Coronary artery (tissue), 2 donors: Measurements from ENCODE around the gene FRYL.

ENCODE experiments used
- DNase-seq: peaks from one replicate; pipeline ENCODE4 v3.0.0-alpha.2; 2017; ENCODE audit warnings: low spot score
- H3K27ac ChIP-seq, 2 donors: fragments of 200-600 bp; sonication (generic); one replicate each; pipeline ENCODE4 v1.5.1; 2016 to 2019
- H3K4me3 ChIP-seq: fragments of 200-600 bp; sonication (generic); 2 replicates; pipeline ENCODE4 v1.5.1; 2016; ENCODE audit warnings: mild to moderate bottlenecking, moderate library complexity
- TF ChIP-seq, protein P1 (sequence below): fragments of 200-600 bp; sonication (generic); IDR thresholded peaks from one replicate; pipeline ENCODE4 v1.5.1; 2019; ENCODE audit warnings: antibody characterized with exemption

FRYL gene

DNA sequence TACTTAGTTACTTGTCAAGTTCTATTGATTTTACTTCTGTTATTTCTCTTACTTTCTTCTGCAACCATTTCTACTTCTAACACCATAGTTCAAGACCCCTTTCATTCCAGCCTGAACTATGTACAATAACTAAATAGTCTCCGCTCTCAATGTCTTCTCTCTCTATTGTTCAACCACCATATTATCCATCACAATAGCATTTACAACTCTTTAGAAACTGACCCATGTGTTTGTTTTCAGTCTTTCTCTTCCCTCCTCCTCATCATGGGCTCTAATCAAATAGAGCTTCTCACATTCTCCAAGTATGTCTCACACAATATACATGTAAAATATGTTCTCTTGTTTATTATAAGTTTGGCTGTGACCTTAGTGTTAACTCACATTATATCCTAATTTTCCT, 146.4 kb downstream of the FRYL start:
- Histone ChIP-seq H3K27ac (no peak overlapping the region), H3K4me3 (no peak overlapping the region)
- TF ChIP-seq, protein P1, sequence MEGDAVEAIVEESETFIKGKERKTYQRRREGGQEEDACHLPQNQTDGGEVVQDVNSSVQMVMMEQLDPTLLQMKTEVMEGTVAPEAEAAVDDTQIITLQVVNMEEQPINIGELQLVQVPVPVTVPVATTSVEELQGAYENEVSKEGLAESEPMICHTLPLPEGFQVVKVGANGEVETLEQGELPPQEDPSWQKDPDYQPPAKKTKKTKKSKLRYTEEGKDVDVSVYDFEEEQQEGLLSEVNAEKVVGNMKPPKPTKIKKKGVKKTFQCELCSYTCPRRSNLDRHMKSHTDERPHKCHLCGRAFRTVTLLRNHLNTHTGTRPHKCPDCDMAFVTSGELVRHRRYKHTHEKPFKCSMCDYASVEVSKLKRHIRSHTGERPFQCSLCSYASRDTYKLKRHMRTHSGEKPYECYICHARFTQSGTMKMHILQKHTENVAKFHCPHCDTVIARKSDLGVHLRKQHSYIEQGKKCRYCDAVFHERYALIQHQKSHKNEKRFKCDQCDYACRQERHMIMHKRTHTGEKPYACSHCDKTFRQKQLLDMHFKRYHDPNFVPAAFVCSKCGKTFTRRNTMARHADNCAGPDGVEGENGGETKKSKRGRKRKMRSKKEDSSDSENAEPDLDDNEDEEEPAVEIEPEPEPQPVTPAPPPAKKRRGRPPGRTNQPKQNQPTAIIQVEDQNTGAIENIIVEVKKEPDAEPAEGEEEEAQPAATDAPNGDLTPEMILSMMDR, result no peak
- DNase-seq, result no peak

DNA sequence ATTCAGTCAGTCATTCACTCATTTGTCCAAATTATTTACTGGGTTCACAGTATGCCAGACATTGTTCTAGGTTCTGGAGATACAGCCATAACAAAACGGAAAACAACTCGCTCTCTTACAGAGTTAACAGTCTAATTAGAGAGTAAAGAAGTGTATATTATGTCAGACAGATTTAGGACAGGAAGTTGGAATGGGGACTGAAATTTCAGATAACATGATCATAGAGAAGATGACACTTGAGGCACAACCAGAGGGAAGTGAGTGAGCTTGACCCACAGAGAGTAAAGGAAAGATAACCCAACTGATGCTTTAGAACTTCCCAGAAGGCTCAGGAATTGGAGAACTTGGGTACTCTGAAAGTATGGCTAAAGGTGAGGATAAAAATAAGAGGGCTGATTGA, 150.6 kb downstream of the FRYL start:
- DNase-seq, result no peak
- Histone ChIP-seq H3K4me3 (no peak overlapping the region), H3K27ac (no peak overlapping the region)
- TF ChIP-seq, protein P1, result no peak

DNA sequence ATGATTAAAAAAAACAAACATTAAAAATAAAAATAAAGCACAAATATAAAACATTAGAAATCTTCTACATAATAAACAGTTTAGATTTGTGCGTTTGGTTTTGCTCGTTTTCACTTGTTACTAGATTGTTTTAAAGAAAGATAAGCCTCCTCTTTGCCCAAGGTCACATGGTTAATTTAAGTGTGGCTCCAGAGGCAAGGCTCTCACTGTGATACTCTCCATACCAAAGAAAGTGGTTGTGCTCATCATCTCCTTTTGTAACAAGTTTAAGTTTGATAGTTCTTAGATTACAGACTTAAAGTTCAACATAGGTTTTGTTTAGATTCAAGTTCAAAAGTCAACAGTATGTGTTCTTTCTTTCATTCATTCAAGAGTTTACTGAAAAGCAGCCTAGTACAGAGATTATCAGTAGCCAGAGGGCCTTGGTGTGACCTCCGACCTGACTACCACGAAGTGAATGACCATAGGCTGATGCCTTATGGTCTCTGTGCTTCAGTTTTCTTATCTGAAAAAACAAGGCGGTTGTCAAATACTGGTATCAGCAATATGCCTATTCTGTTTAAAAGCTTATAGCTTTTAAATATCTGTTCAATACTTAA, 156.8 kb downstream of the FRYL start:
- DNase-seq, result no peak
- Histone ChIP-seq H3K4me3 (no peak overlapping the region), H3K27ac (no peak overlapping the region)

DNA sequence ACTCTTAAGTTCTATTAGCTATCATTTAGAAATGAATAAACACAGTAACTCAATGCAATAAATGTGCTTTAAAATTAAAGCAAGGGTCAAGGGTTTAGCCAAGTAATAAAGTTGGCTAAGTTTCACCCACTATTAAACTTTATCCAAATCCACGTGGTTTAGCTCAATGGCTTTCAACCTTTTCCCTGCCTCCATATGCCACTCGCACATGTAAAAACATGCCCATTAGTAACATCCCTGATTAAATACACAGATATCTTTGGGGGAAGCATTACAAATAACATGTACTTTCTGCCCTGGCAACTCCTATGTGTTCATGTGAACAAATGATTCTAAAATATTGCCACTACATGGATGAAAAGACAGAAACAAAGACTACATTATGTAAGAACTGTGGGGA, 159.2 kb downstream of the FRYL start:
- H3K4me3 ChIP-seq, result no peak overlapping the region
- DNase-seq, result no peak
- TF ChIP-seq, protein P1, result no peak
- H3K27ac ChIP-seq, result no peak overlapping the region

More for the DNA sequence above, 156.8 kb downstream of the FRYL start:
- TF ChIP-seq, protein P1, result no peak

DNA sequence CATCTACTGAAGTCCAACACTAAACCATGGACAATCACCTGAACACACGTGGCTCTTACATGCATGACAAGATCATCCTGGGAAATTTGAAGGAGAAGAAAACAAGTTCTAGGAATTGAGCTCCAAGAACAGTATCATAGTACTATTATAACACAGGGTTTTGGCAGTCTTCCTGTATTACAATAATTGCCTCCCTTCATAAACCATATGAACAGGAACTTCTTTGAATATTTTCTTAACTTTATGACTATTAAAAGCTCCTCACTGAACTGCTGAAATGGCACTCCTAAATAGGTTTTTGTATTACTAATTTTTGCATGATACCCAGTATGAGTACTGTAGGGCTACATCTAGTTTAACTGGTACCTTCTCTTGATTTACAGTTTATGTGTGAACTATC, 160.0 kb downstream of the FRYL start:
- TF ChIP-seq, protein P1, result no peak
- Histone ChIP-seq H3K4me3 (no peak overlapping the region), H3K27ac (no peak overlapping the region)
- no peak for DNase-seq

DNA sequence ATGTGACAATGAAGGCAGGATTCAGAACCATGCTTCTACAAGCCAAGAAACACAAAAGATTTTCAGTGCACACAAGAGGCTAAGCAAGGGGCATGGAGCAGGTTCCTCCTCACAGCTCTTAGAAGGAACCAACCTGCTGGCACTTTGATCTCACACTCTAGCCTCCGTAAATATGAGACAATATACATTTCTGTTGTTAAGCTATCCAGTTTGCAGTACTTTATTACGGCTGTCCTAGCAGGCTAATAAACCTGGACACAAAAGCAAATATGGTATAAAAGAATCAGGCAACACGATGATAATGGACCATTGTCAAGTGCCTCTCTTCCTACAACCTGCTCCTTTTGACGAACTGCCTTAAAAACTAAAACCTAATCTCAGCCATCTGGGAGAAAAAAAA, 175.6 kb downstream of the FRYL start:
- no peak overlapping the region for H3K27ac ChIP-seq
- no peak for DNase-seq
- TF ChIP-seq, protein P1, result no peak
- H3K4me3 ChIP-seq, result no peak overlapping the region

DNA sequence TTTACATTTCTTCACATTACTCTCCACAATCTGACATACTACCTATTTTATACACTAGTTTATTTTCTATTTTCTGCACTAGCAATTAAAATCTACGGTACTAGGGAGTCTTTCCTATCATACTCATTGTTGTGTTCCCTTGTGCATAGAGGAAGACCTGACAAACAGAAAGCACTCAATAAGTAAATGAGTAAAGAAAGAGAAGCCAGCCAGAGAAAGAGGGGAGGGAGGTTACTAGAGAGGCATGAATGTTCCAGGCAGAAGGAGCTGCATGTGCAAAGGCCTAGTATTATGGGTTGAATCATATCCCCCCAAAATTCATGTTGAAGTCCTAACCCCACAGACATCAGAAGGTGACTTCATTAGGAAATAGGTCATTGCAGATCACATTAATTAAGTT, 176.0 kb downstream of the FRYL start:
- Histone ChIP-seq H3K4me3 (no peak overlapping the region), H3K27ac (no peak overlapping the region)
- DNase-seq, result no peak
- TF ChIP-seq, protein P1, result no peak
